Hepatocyte (in vitro differentiated cells): ENCODE data around the gene NDUFC2. TPM values are rescaled to one million over a fixed set of nuclear protein-coding genes. Genes with fewer than 3 reads are reported as not detected.

Source experiments
- DNase-seq: peaks from one replicate; pipeline ENCODE4 v3.0.0-alpha.2; 2016; ENCODE audit warnings: low spot score
- H2AFZ ChIP-seq: fragments of 200-600 bp; sonication (generic); 2 replicates; pipeline ENCODE4 v1.6.0; 2016; ENCODE audit warnings: antibody characterized with exemption, mild to moderate bottlenecking
- H3K27ac ChIP-seq: fragments of 200-600 bp; sonication (generic); 2 replicates; pipeline ENCODE4 v1.5.1; 2016; ENCODE audit warnings: mild to moderate bottlenecking
- H3K27me3 ChIP-seq: fragments of 200-600 bp; sonication (generic); 2 replicates; pipeline ENCODE4 v1.6.1; 2016
- H3K36me3 ChIP-seq: fragments of 200-600 bp; sonication (generic); replicated peaks from 2 replicates; pipeline ENCODE4 v1.5.1; 2016; ENCODE audit warnings: low read depth; ENCODE audit not compliant: insufficient read depth
- H3K4me1 ChIP-seq: fragments of 200-600 bp; sonication (generic); 2 replicates; pipeline ENCODE4 v1.5.1; 2016; ENCODE audit warnings: mild to moderate bottlenecking, moderate library complexity; ENCODE audit not compliant: insufficient read depth
- H3K4me2 ChIP-seq: fragments of 200-600 bp; sonication (generic); 2 replicates; pipeline ENCODE4 v1.6.0; 2016
- H3K4me3 ChIP-seq: fragments of 200-600 bp; sonication (generic); 2 replicates; pipeline ENCODE4 v1.5.1; 2016; ENCODE audit warnings: mild to moderate bottlenecking
- H3K79me2 ChIP-seq: fragments of 200-600 bp; sonication (generic); 2 replicates; pipeline ENCODE4 v1.6.0; 2017; ENCODE audit warnings: mild to moderate bottlenecking
- H3K9me2 ChIP-seq: fragments of 200-600 bp; sonication (generic); replicated peaks from 2 replicates; pipeline ENCODE4 v1.6.0; 2017; ENCODE audit warnings: mild to moderate bottlenecking; ENCODE audit not compliant: insufficient read depth
- H3K9me3 ChIP-seq: fragments of 200-600 bp; sonication (generic); 2 replicates; pipeline ENCODE4 v1.5.1; 2016; ENCODE audit warnings: low read depth, mild to moderate bottlenecking
- H4K20me1 ChIP-seq: fragments of 200-600 bp; sonication (generic); 2 replicates; pipeline ENCODE4 v1.6.0; 2016; ENCODE audit warnings: mild to moderate bottlenecking; ENCODE audit not compliant: insufficient read depth, poor library complexity, severe bottlenecking
- CTCF ChIP-seq: fragments of 200-600 bp; sonication (generic); IDR thresholded peaks from 2 replicates; pipeline ENCODE4 v1.5.1; 2016; ENCODE audit warnings: antibody characterized with exemption, mild to moderate bottlenecking; ENCODE audit not compliant: poor library complexity
- EZH2 ChIP-seq: fragments of 200-600 bp; sonication (generic); IDR thresholded peaks from 2 replicates; pipeline ENCODE4 v1.6.1; 2016; ENCODE audit warnings: antibody characterized with exemption, mild to moderate bottlenecking, borderline replicate concordance
- EZH2phosphoT487 ChIP-seq: fragments of 200-600 bp; sonication (generic); IDR thresholded peaks from one replicate; pipeline ENCODE4 v1.6.1; 2018; ENCODE audit warnings: antibody characterized with exemption, mild to moderate bottlenecking, low read depth, moderate library complexity; ENCODE audit not compliant: unreplicated experiment, severe bottlenecking
- WGBS: methylation state at CpG from one replicate; pipeline ENCODE4 v1.1.6; 2016; ENCODE audit warnings: low lambda C conversion rate; ENCODE audit errors: missing lambda C conversion rate; 5-methylcytosine and 5-hydroxymethylcytosine counted together
- polyA plus RNA-seq: library from polyadenylated mRNA; unstranded; fragments of >200 nt; fragmentation: Nextera tagmentation; extraction: Ambion mirVana; gene quantifications from 2 replicates; pipeline ENCODE4 v1.2.1, GENCODE V29; 2016
- total RNA-seq: library from RNA; depleted of rRNA; stranded (reverse); fragments of >200 nt; gene quantifications from 2 replicates; pipeline ENCODE4 v1.2.3, GENCODE V29; 2014

Gene NDUFC2
- total and polyA plus RNA-seq, 2 experiments from 2014 or later = 115 to 481 TPM

GRCh38 chr11:78111298-78111697 lies 31.6 kb upstream of the NDUFC2 start:
- H3K4me3 ChIP-seq = no peak overlapping the region
- TF ChIP-seq EZH2 (no peak), EZH2phosphoT487 (no peak), CTCF (no peak)
- H3K4me2 ChIP-seq = no peak overlapping the region
- H3K9me2 ChIP-seq = no peaks in the 10 kb centered on the region
- no peaks in the 10 kb centered on the region for H3K79me2 ChIP-seq
- H3K4me1 ChIP-seq = no peaks in the 10 kb centered on the region
- H4K20me1 ChIP-seq = no peaks in the 10 kb centered on the region
- no peaks in the 10 kb centered on the region for H3K36me3 ChIP-seq
- no peaks in the 10 kb centered on the region for H3K9me3 ChIP-seq
- H2AFZ ChIP-seq = no peak overlapping the region
- H3K27ac ChIP-seq = no peak overlapping the region
- no peaks in the 10 kb centered on the region for H3K27me3 ChIP-seq
- 96% methylated on average over 2 of the region's 2 CpGs for WGBS
- DNase-seq = no peak

- Histone ChIP-seq H3K4me2 (no peak overlapping the region), H2AFZ (no peak overlapping the region), H3K4me3 (no peak overlapping the region), H3K27me3 (no peaks in the 10 kb centered on the region), H3K4me1 (no peaks in the 10 kb centered on the region), H3K36me3 (no peaks in the 10 kb centered on the region), H3K79me2 (no peaks in the 10 kb centered on the region), H4K20me1 (no peaks in the 10 kb centered on the region), H3K27ac (no peak overlapping the region), H3K9me3 (no peaks in the 10 kb centered on the region), H3K9me2 (no peaks in the 10 kb centered on the region)
- TF ChIP-seq EZH2 (no peak), EZH2phosphoT487 (no peak)
- no peak for DNase-seq
- WGBS = 97% methylated on average over 2 of the region's 2 CpGs
Measured at GRCh38 chr11:78110830-78111229, 31.2 kb upstream of the NDUFC2 start.

DNA sequence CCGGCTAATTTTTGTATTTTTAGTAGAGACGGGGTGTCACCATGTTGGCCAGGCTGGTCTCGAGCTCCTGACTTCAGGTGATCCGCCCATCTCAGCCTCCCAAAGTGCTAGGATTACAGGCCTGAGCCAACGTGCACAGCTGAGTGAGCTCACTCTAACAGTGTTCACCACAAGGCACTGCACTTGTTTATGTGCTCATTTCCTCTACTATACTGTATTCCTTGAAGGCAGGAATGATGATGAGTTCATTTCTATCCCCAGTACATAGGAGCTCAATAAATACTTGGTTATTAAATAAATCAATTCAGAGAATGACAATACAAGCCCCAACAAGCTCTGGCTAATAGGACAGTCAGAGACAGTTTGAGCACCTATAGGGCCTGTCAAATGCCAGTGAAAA lies 30.7 kb upstream of the NDUFC2 start:
- TF ChIP-seq EZH2 (no peak), EZH2phosphoT487 (no peak), CTCF (no peak)
- Histone ChIP-seq H3K4me1 (no peaks in the 10 kb centered on the region), H3K36me3 (no peaks in the 10 kb centered on the region), H3K27ac (no peak overlapping the region), H3K79me2 (no peaks in the 10 kb centered on the region), H4K20me1 (no peaks in the 10 kb centered on the region), H3K27me3 (no peaks in the 10 kb centered on the region), H3K9me2 (no peaks in the 10 kb centered on the region), H3K9me3 (no peaks in the 10 kb centered on the region), H3K4me2 (no peak overlapping the region), H2AFZ (no peak overlapping the region), H3K4me3 (no peak overlapping the region)
- no peak for DNase-seq
- WGBS = 92% methylated on average over 5 of the region's 5 CpGs

DNA sequence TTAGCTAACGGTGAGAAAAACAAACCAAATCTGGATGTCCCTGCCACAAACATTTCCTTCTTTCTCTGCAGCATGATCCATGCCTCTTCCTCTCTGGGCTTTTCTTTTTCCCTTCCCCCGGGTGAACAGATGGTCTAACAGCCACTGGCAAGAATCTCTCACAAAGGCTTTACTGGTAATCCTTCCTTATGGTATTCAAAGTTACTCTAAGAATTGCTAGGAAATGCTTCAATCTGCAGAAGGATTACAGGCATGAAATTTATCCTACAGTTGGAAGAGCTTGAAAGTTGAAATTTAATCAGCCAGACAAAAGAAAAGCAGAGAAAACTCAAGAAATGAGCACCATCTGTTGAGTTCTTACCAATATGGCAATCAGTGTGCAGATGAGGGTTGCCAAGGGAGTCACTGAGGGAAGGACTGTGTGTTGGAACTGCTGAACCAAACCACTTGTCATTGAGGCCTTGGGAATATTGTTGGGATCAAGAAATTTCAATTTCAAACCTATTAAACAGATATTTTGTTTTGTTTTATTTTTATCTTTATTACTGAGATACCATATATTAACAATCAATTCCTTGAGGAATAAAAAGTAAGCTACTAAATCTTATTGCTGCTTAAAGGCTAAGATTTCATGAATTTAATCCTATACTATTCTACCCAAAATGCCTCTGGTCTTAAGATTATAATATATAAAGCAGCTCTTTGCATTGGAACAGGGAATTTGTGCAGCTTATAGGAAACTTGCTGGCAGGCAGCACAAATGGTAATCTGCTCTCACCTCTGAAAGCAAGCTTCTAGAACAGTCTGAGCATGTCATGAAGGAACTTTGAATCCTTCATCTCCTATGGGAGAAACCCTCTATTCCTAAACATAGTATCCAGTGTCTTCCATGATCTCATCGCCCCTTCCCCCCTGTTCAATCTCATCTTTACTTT lies 29.7 kb upstream of the NDUFC2 start:
- Histone ChIP-seq H3K79me2 (no peaks in the 10 kb centered on the region), H3K4me1 (no peaks in the 10 kb centered on the region), H4K20me1 (no peaks in the 10 kb centered on the region), H3K9me2 (no peaks in the 10 kb centered on the region), H3K4me3 (no peak overlapping the region), H3K27me3 (no peaks in the 10 kb centered on the region), H3K9me3 (no peaks in the 10 kb centered on the region), H3K27ac (no peak overlapping the region), H3K36me3 (no peaks in the 10 kb centered on the region), H3K4me2 (no peak overlapping the region), H2AFZ (no peak overlapping the region)
- DNase-seq = no peak
- TF ChIP-seq EZH2 (no peak), CTCF (no peak), EZH2phosphoT487 (no peak)
- 73% methylated on average over 3 of the region's 3 CpGs for WGBS
